ENCODE data around the gene TMED3. TPM values are rescaled to one million over a fixed set of nuclear protein-coding genes. Genes with fewer than 3 reads are reported as not detected.

Gene TMED3
- total and polyA plus RNA-seq, 2 donors (not counting 3 experiments of a cell fraction or from before 2014, with no cell fraction given), result 105 to 322 TPM

- no peaks in the 10 kb centered on the region for H4K20me1 ChIP-seq (replicated peaks; ENCODE audit: control insufficient read depth, extremely low read depth, insufficient read depth, low read length)
- H3K27ac ChIP-seq (ENCODE audit: insufficient read depth, low read depth, low read length), result no peak overlapping the region
- no peak overlapping the region for H3K4me3 ChIP-seq (replicated peaks in 1 of 3; ENCODE audit: insufficient read depth in 1 of 3, low read depth in 1 of 3, low read length in 3 of 3)
- FAIRE-seq (no peak), DNase-seq (ENCODE audit: low read depth, low spot score) (no peak)
- no peaks in the 10 kb centered on the region for H3K36me3 ChIP-seq (ENCODE audit: control insufficient read depth in 2 of 2, extremely low read depth in 1 of 2, insufficient read depth in 2 of 2, low read length in 2 of 2)
- H3K27me3 ChIP-seq (ENCODE audit: control insufficient read depth in 2 of 2, insufficient read depth in 2 of 2, low read length in 2 of 2), result no peaks in the 10 kb centered on the region
- BruUV-seq (replicated peaks), result no TSS peak
- H3K9me3 ChIP-seq (replicated peaks; ENCODE audit: control insufficient read depth, insufficient read depth, low read length), result no peaks in the 10 kb centered on the region
- H3K4me1 ChIP-seq (ENCODE audit: control insufficient read depth, extremely low read depth, insufficient read depth, low read length), result no peaks in the 10 kb centered on the region
- no peak overlapping the region for H3K9ac ChIP-seq (replicated peaks; ENCODE audit: extremely low read depth, insufficient read depth, low read length)
- POLR2A ChIA-PET, result no interaction called here
- CTCF ChIA-PET, result interaction anchor here (1.3 to 7.9 kb wide), 7 partner anchors 10 to 488 kb away, joined by 3 to 111 read pairs (median 13); no protein-coding TSS in a partner anchor
- H2AFZ ChIP-seq (ENCODE audit: low read depth, low read length), result no peak overlapping the region
- intact Hi-C loops (cut with micrococcal nuclease) (no loop called here), dilution Hi-C loops (cut with MboI; ENCODE audit: extremely low pct_ligation_motif_present, low sequenced_read_pairs) (no loop called here)
- no peak overlapping the region for H3K4me2 ChIP-seq (ENCODE audit: insufficient read depth, low read length)
- H3K79me2 ChIP-seq (ENCODE audit: control insufficient read depth, insufficient read depth, low read length), result no peaks in the 10 kb centered on the region
- TF ChIP-seq MAX (IDR thresholded peaks at IDR 0.05; ENCODE audit: insufficient read depth, insufficient read length) (no peak), FOS (IDR thresholded peaks at IDR 0.05; ENCODE audit: borderline replicate concordance, insufficient read depth, low read length) (no peak), MYC (IDR thresholded peaks at IDR 0.05; ENCODE audit: low read depth, low read length) (no peak), CTCF (IDR thresholded peaks at IDR 0.05; ENCODE audit: extremely low read depth in 1 of 2, insufficient read depth in 1 of 2, low read depth in 1 of 2, low read length in 2 of 2) (no peak), EZH2 (IDR thresholded peaks at IDR 0.05; ENCODE audit: borderline replicate concordance, low read depth, low read length, severe bottlenecking) (no peak), JUN (IDR thresholded peaks at IDR 0.05; ENCODE audit: borderline replicate concordance, insufficient read depth, insufficient read length, low read depth) (no peak), POLR2A (IDR thresholded peaks at IDR 0.05; ENCODE audit: low read depth, low read length) (no peak), GATA2 (IDR thresholded peaks at IDR 0.05; ENCODE audit: insufficient read depth, insufficient read length, low read depth, low read length) (no peak), POLR2AphosphoS5 (IDR thresholded peaks at IDR 0.05; ENCODE audit: insufficient read depth, low read depth, low read length) (no peak)
- H3K9me1 ChIP-seq (replicated peaks; ENCODE audit: control insufficient read depth, extremely low read depth, insufficient read depth, low read length), result no peaks in the 10 kb centered on the region
Observed at GRCh38 chr15:79365765-79366164, 54.9 kb downstream of the TMED3 start.
